IMR-90 (cell line): Measurements from ENCODE around the gene KRTAP10-7. TPM values are rescaled to one million over a fixed set of nuclear protein-coding genes. Genes with fewer than 3 reads are reported as not detected.

Experiments used
- ATAC-seq: fragments of 200-7000 bp; cut with Tn5 transposase; 2 replicates; pipeline ENCODE4 v1.9.1; 2020; ENCODE audit warnings: low read depth, mild to moderate bottlenecking, moderate library complexity
- BruUV-seq: library from RNA; stranded (reverse); fragments of 400-500 nt; replicated peaks from 2 replicates; lab custom pipeline; 2021; lab: Mats Ljungman, UMichigan
- CTCF ChIA-PET: fragments of 300-600 bp; formaldehyde crosslinking; extraction: SDS; loops from one replicate; lab custom pipeline; 2021; ENCODE audit warnings: antibody characterized with exemption; lab: Yijun Ruan, JAX
- POLR2A ChIA-PET: fragments of 300-600 bp; sonication (Branson Sonifier 250); formaldehyde crosslinking; loops from one replicate; lab custom pipeline; 2022; ENCODE audit warnings: antibody characterized with exemption; ENCODE audit not compliant: unreplicated experiment; lab: Charles Lee
- DNase-seq: peaks from one replicate; pipeline ENCODE4 v3.0.0; 2013
- H2AFZ ChIP-seq: replicated peaks from 2 replicates; pipeline ENCODE3; 2013; ENCODE audit warnings: low read length, mild to moderate bottlenecking; ENCODE audit not compliant: poor library complexity
- H2AK5ac ChIP-seq: 2 replicates; pipeline ENCODE4 v1.6.1; 2013; ENCODE audit warnings: low read depth, low read length, inconsistent platforms
- H2AK9ac ChIP-seq: replicated peaks from 2 replicates; pipeline ENCODE3; 2013; ENCODE audit warnings: mild to moderate bottlenecking, low read depth, low read length, moderate library complexity; ENCODE audit not compliant: poor library complexity
- H2BK120ac ChIP-seq: 2 replicates; pipeline ENCODE4 v1.6.1; 2013; ENCODE audit warnings: low read depth, low read length, inconsistent platforms
- H2BK15ac ChIP-seq: 3 replicates; pipeline ENCODE4 v1.6.1; 2013; ENCODE audit warnings: low read depth, low read length, inconsistent platforms
- H2BK20ac ChIP-seq: 2 replicates; pipeline ENCODE4 v1.6.1; 2013; ENCODE audit warnings: low read depth, mild to moderate bottlenecking, inconsistent platforms, low read length, moderate library complexity
- H2BK5ac ChIP-seq: 2 replicates; pipeline ENCODE4 v1.6.1; 2013; ENCODE audit warnings: mild to moderate bottlenecking, low read depth, low read length, inconsistent platforms; ENCODE audit not compliant: poor library complexity, severe bottlenecking
- H3K14ac ChIP-seq: replicated peaks from 2 replicates; pipeline ENCODE4 v1.6.1; 2013; ENCODE audit warnings: low read depth, low read length, inconsistent platforms
- H3K18ac ChIP-seq: 2 replicates; pipeline ENCODE4 v1.6.1; 2013; ENCODE audit warnings: low read depth, low read length, control low read depth
- H3K23ac ChIP-seq: 2 replicates; pipeline ENCODE4 v1.6.1; 2013; ENCODE audit warnings: low read depth, low read length, inconsistent platforms
- H3K27ac ChIP-seq: 2 replicates; pipeline ENCODE4 v1.5.1; 2013; ENCODE audit warnings: mild to moderate bottlenecking, control low read depth, low read length; ENCODE audit not compliant: insufficient read depth
- H3K27me3 ChIP-seq: 2 replicates; pipeline ENCODE4 v1.6.1; 2013; ENCODE audit warnings: low read length; ENCODE audit not compliant: control insufficient read depth, insufficient read depth
- H3K36me3 ChIP-seq: 2 replicates; pipeline ENCODE4 v1.6.1; 2013; ENCODE audit warnings: low read length, mixed read lengths; ENCODE audit not compliant: control insufficient read depth, insufficient read depth
- H3K4ac ChIP-seq: 2 replicates; pipeline ENCODE4 v1.6.1; 2013; ENCODE audit warnings: low read depth, low read length, inconsistent platforms
- H3K4me1 ChIP-seq: 2 replicates; pipeline ENCODE4 v1.6.1; 2013; ENCODE audit warnings: low read length, mixed read lengths; ENCODE audit not compliant: control insufficient read depth, insufficient read depth
- H3K4me2 ChIP-seq: 2 replicates; pipeline ENCODE4 v1.6.1; 2013; ENCODE audit warnings: low read depth, mild to moderate bottlenecking, control low read depth, low read length, moderate library complexity
- H3K4me3 ChIP-seq: 2 replicates; pipeline ENCODE4 v1.5.1; 2013; ENCODE audit warnings: low read depth, mild to moderate bottlenecking, control low read depth, low read length, moderate library complexity; ENCODE audit not compliant: insufficient read depth
- H3K56ac ChIP-seq: 2 replicates; pipeline ENCODE4 v1.6.1; 2013; ENCODE audit warnings: low read length, inconsistent platforms; ENCODE audit not compliant: insufficient read depth; ENCODE audit errors: extremely low read depth
- H3K79me1 ChIP-seq, 2 experiments: 2 replicates each; pipeline ENCODE4 v1.6.1; 2013; ENCODE audit warnings: low read length in 2 of 2, inconsistent platforms in 1 of 2, low read depth in 1 of 2
- H3K9ac ChIP-seq: 2 replicates; pipeline ENCODE4 v1.6.1; 2013; ENCODE audit warnings: low read depth, low read length, control low read depth
- H3K9me1 ChIP-seq: 2 replicates; pipeline ENCODE4 v1.6.1; 2013; ENCODE audit warnings: low read length, inconsistent platforms; ENCODE audit not compliant: insufficient read depth
- H3K9me3 ChIP-seq: 2 replicates; pipeline ENCODE4 v1.6.1; 2013; ENCODE audit warnings: low read length; ENCODE audit not compliant: control insufficient read depth, insufficient read depth
- H4K20me1 ChIP-seq: 2 replicates; pipeline ENCODE4 v1.6.1; 2013; ENCODE audit warnings: low read length, inconsistent platforms; ENCODE audit not compliant: insufficient read depth
- H4K5ac ChIP-seq: 2 replicates; pipeline ENCODE4 v1.6.1; 2013; ENCODE audit warnings: mild to moderate bottlenecking, low read depth, low read length, control low read depth
- H4K8ac ChIP-seq, 2 experiments: 2 replicates each; pipeline ENCODE4 v1.6.1; 2013; ENCODE audit warnings: low read depth in 2 of 2, low read length in 2 of 2, control low read depth in 1 of 2, inconsistent platforms in 1 of 2
- H4K91ac ChIP-seq: 2 replicates; pipeline ENCODE4 v1.6.1; 2013; ENCODE audit warnings: low read depth, low read length, inconsistent platforms; ENCODE audit not compliant: insufficient read depth
- BHLHE40 ChIP-seq: fragments of 150-350 bp; IDR thresholded peaks from 2 replicates; pipeline ENCODE4 v1.6.1; 2016; ENCODE audit warnings: mild to moderate bottlenecking, low read depth, low read length
- CEBPB ChIP-seq: IDR thresholded peaks from 2 replicates; pipeline ENCODE4 v1.6.1; 2012; ENCODE audit warnings: low read depth, low read length, improper control_type of control experiment
- CHD1 ChIP-seq: IDR thresholded peaks from 2 replicates; pipeline ENCODE4 v1.6.1; 2012; ENCODE audit warnings: low read depth, low read length, improper control_type of control experiment
- FOS ChIP-seq: fragments of 150-350 bp; IDR thresholded peaks from 2 replicates; pipeline ENCODE4 v1.6.1; 2016; ENCODE audit warnings: low read depth, low read length
- MAFK ChIP-seq: IDR thresholded peaks from 2 replicates; pipeline ENCODE4 v1.6.1; 2012; ENCODE audit warnings: low read depth, low read length, improper control_type of control experiment
- MAZ ChIP-seq: IDR thresholded peaks from 2 replicates; pipeline ENCODE4 v1.6.1; 2012; ENCODE audit warnings: low read depth, mild to moderate bottlenecking, low read length, improper control_type of control experiment, moderate library complexity, borderline replicate concordance
- MXI1 ChIP-seq: IDR thresholded peaks from 2 replicates; pipeline ENCODE4 v1.6.1; 2012; ENCODE audit warnings: low read depth, mild to moderate bottlenecking, low read length, moderate library complexity, borderline replicate concordance
- NFE2L2 ChIP-seq: fragments of 150-350 bp; IDR thresholded peaks from 2 replicates; pipeline ENCODE4 v1.6.1; 2016; ENCODE audit warnings: low read depth, mild to moderate bottlenecking, low read length
- POLR2A ChIP-seq: IDR thresholded peaks from 2 replicates; pipeline ENCODE4 v1.6.1; 2012; ENCODE audit warnings: mild to moderate bottlenecking, low read depth, low read length
- RAD21 ChIP-seq: IDR thresholded peaks from 2 replicates; pipeline ENCODE4 v1.6.1; 2012; ENCODE audit warnings: low read length, improper control_type of control experiment
- RCOR1 ChIP-seq: IDR thresholded peaks from 2 replicates; pipeline ENCODE4 v1.6.1; 2012; ENCODE audit warnings: mild to moderate bottlenecking, low read length, improper control_type of control experiment; ENCODE audit not compliant: insufficient replicate concordance
- RFX5 ChIP-seq: IDR thresholded peaks from 2 replicates; pipeline ENCODE4 v1.8.0; 2012; ENCODE audit warnings: low read depth, mild to moderate bottlenecking, low read length, moderate library complexity
- SMC3 ChIP-seq: fragments of 150-350 bp; IDR thresholded peaks from 2 replicates; pipeline ENCODE4 v1.6.1; 2016; ENCODE audit warnings: low read depth, mild to moderate bottlenecking, antibody characterized with exemption, low read length, moderate library complexity
- WGBS, 2 experiments: methylation state at CpG; one replicate each; pipeline versions ENCODE4 v1.1.5 to v1.1.7; 2013; ENCODE audit warnings: missing lambda C conversion rate in 2 of 2; ENCODE audit not compliant: insufficient read length in 1 of 2; ENCODE audit errors: extremely low coverage in 2 of 2; 5-methylcytosine and 5-hydroxymethylcytosine counted together
- dilution Hi-C: fragments of 300-500 bp; cut with HindIII; formaldehyde crosslinking; loops from one replicate; pipeline ENCODE4 v1.14.3; 2018; ENCODE audit warnings: low sequenced_read_pairs; ENCODE audit not compliant: unreplicated experiment
- in situ Hi-C: fragments of 300-500 bp; cut with MboI; formaldehyde crosslinking; loops from 3 replicates; pipeline ENCODE4 v1.14.3; 2019; ENCODE audit warnings: low sequenced_read_pairs, inconsistent platforms, mixed read lengths
- intact Hi-C: fragments of 100-400 bp; cut with micrococcal nuclease; formaldehyde crosslinking; loops from 2 replicates; pipeline ENCODE4 v1.10.0; 2022
- polyA plus RNA-seq, 3 experiments: library from polyadenylated mRNA; depleted of rRNA; stranded (reverse); fragments of >200 nt; gene quantifications; 2 replicates each; pipeline ENCODE4 v1.2.3, GENCODE V29; 2012; ENCODE audit warnings: low replicate concordance in 1 of 3
- total RNA-seq: library from RNA; depleted of rRNA; stranded (reverse); fragments of >200 nt; gene quantifications from 2 replicates; pipeline ENCODE4 v1.2.3, GENCODE V29; 2012
- TF ChIP-seq, protein P1 (sequence below): fragments of 150-350 bp; IDR thresholded peaks from 2 replicates; pipeline ENCODE4 v1.6.1; 2017; ENCODE audit warnings: mild to moderate bottlenecking, antibody characterized with exemption, low read length, low read depth
- TF ChIP-seq, protein P2 (sequence below): fragments of 150-350 bp; IDR thresholded peaks from 2 replicates; pipeline ENCODE4 v1.6.1; 2016; ENCODE audit warnings: low read depth, mild to moderate bottlenecking, low read length, moderate library complexity, borderline replicate concordance

Gene KRTAP10-7
- total and polyA plus RNA-seq, 2 of the 4 experiments (the other 2 are of a cell fraction), result not detected

DNA sequence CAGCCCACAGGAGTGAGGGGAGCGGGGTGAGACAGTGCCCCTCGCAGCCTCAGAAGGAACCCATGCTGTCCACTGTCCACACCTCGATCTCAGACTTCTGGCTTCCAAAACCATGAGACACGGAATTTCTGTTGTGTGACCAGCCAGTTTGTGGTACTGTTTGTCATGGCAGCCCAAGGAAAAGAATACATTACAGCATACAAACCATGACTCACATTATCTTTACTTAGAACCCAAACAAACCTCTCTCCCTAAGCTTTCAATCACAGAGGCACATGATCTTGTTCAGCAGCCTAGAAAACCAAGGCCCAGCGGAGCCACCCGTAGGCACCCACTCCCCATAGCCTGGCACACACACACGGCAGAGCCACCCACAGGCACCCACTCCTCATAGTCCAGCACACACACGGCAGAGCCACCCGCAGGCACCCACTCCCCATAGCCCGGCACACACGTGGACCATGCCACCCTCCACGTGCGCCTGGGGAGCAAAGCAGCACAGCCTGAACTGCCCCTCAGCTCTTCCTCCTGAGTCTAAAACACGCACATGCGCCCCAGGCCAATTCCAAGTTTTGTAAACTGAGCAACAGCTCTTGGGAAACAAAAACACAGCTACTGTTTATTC, 27.3 kb upstream of the KRTAP10-7 start:
- Histone ChIP-seq H3K9me1 (no peaks in the 10 kb centered on the region), H3K4me3 (no peak overlapping the region), H3K4me1 (no peaks in the 10 kb centered on the region), H3K14ac (no peak overlapping the region), H3K36me3 (no peaks in the 10 kb centered on the region), H4K5ac (no peak overlapping the region), H4K8ac (no peak overlapping the region), H3K23ac (no peak overlapping the region), H2AK9ac (no peak overlapping the region), H3K9me3 (peaks cover 6% of the 10 kb centered on the region), H3K27me3 (peaks cover 3% of the 10 kb centered on the region; the same call in 1 of the 2 replicates), H3K18ac (no peak overlapping the region), H2AFZ (no peak overlapping the region), H4K91ac (no peak overlapping the region), H2BK15ac (no peak overlapping the region), H2BK20ac (no peak overlapping the region), H3K56ac (no peak overlapping the region), H4K20me1 (no peaks in the 10 kb centered on the region), H2AK5ac (no peak overlapping the region), H2BK5ac (no peak overlapping the region), H3K4ac (no peak overlapping the region), H3K9ac (no peak overlapping the region), H3K27ac (no peak overlapping the region), H3K4me2 (no peak overlapping the region), H3K79me1 (no peaks in the 10 kb centered on the region), H2BK120ac (no peak overlapping the region)
- BruUV-seq, result no TSS peak
- ATAC-seq (no peak; the same call in 1 of the 2 replicates), DNase-seq (peak; percentile 2)
- 81% methylated on average over 4 of the region's 15 CpGs; no CpG with 5 or more reads in 1 of the 2 experiments for WGBS, 2 experiments
- CTCF ChIA-PET, result no interaction called here
- dilution Hi-C loops, result no loop called here
- in situ Hi-C loops, result no loop called here
- POLR2A ChIA-PET, result no interaction called here
- TF ChIP-seq SMC3 (no peak), NFE2L2 (no peak), RAD21 (no peak), MXI1 (no peak), FOS (no peak), MAFK (no peak), RFX5 (no peak), POLR2A (no peak), MAZ (no peak), CHD1 (no peak), RCOR1 (no peak), BHLHE40 (no peak), CEBPB (no peak)
- TF ChIP-seq, protein P1, sequence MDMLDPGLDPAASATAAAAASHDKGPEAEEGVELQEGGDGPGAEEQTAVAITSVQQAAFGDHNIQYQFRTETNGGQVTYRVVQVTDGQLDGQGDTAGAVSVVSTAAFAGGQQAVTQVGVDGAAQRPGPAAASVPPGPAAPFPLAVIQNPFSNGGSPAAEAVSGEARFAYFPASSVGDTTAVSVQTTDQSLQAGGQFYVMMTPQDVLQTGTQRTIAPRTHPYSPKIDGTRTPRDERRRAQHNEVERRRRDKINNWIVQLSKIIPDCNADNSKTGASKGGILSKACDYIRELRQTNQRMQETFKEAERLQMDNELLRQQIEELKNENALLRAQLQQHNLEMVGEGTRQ, result no peak
- TF ChIP-seq, protein P2, sequence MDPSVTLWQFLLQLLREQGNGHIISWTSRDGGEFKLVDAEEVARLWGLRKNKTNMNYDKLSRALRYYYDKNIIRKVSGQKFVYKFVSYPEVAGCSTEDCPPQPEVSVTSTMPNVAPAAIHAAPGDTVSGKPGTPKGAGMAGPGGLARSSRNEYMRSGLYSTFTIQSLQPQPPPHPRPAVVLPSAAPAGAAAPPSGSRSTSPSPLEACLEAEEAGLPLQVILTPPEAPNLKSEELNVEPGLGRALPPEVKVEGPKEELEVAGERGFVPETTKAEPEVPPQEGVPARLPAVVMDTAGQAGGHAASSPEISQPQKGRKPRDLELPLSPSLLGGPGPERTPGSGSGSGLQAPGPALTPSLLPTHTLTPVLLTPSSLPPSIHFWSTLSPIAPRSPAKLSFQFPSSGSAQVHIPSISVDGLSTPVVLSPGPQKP, result no peak
- intact Hi-C loops, result no loop called here
